ENCODE results near the gene DPP10.

DPP10 gene

DNA sequence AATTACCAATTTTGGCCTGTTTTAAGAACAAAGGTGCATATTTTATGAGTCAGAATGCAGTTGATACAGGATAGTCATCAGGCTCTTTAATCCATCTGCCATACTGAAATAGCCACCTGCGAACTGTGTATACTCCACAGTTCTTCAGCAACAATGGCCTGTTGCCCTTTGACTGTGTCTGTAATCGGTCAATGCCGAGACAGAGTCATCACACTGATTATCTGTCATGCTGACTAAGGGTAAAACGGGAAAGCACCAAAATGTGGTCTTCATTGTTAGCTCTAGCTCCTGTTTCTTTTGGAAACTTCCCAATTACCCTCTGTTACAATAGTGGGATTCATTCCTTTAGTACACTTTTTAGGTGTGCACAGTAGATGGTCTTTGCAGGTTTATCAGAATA, 871.7 kb downstream of the DPP10 start:
- H3K27me3 Mint-ChIP-seq: no peaks in the 10 kb centered on the region
- no peak overlapping the region for H3K27ac Mint-ChIP-seq
- H3K4me3 Mint-ChIP-seq: no peak overlapping the region
- no peak for DNase-seq
- CTCF ChIA-PET: no interaction called here
- H3K9me3 Mint-ChIP-seq: no peaks in the 10 kb centered on the region
- H3K36me3 Mint-ChIP-seq: no peaks in the 10 kb centered on the region
- no peaks in the 10 kb centered on the region for H3K4me1 Mint-ChIP-seq

DNA sequence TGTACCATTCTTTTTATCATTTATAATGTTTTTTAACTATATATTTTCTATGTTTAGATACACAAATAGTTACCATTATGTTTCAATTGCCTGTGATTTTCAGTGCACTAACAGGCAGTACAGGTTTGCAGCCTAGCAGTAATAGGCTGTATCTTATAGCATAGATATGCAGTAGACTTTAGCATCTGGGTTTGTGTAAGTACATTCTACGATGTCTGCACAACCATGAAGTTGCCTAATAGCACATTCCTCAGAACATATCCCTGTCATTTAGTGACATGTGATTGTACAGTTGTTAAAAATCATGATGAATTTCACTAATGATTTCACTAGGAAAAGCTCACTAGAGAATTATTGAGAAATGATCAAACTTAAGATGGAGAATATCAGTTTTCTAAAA, 884.6 kb downstream of the DPP10 start:
- Mint-ChIP-seq H3K27ac (no peak overlapping the region), H3K4me1 (no peaks in the 10 kb centered on the region), H3K4me3 (no peak overlapping the region), H3K9me3 (peaks cover 14% of the 10 kb centered on the region), H3K36me3 (no peaks in the 10 kb centered on the region), H3K27me3 (no peaks in the 10 kb centered on the region)
- CTCF ChIA-PET: no interaction called here
- no peak for DNase-seq

GRCh38 chr2:115359550-115359949, 917.1 kb downstream of the DPP10 start:
- no peaks in the 10 kb centered on the region for H3K36me3 Mint-ChIP-seq
- H3K4me1 Mint-ChIP-seq: no peaks in the 10 kb centered on the region
- H3K4me3 Mint-ChIP-seq: no peak overlapping the region
- H3K27me3 Mint-ChIP-seq: no peaks in the 10 kb centered on the region
- CTCF ChIA-PET: no interaction called here
- no peak for DNase-seq
- H3K9me3 Mint-ChIP-seq: peaks cover 43% of the 10 kb centered on the region
- H3K27ac Mint-ChIP-seq: no peak overlapping the region

DNA sequence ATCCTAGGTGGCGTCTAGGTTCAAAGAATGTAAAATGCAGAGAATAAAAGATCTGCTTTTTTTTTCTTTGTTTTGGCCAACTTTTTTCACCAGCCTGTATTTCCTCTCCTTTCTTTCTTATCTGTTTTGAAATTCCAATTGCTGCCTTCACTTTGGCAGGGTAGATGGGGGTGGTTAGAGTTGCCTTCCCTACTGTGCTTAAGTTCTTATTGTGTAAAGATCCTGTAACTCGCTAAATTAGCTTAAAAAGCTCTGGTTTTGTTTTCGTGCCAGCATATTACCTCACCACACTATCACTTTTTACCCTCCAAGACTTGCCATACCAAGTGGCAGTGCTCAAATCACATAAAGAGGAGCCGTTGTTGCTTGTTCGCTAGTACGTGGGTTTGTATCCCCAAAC, 921.7 kb downstream of the DPP10 start:
- no peaks in the 10 kb centered on the region for H3K4me1 Mint-ChIP-seq
- no peak for DNase-seq
- peaks cover 23% of the 10 kb centered on the region for H3K9me3 Mint-ChIP-seq
- H3K27ac Mint-ChIP-seq: no peak overlapping the region
- CTCF ChIA-PET: no interaction called here
- H3K36me3 Mint-ChIP-seq: no peaks in the 10 kb centered on the region
- H3K27me3 Mint-ChIP-seq: no peaks in the 10 kb centered on the region
- H3K4me3 Mint-ChIP-seq: no peak overlapping the region

GRCh38 chr2:115369400-115369799, 927.0 kb downstream of the DPP10 start:
- Mint-ChIP-seq H3K36me3 (no peaks in the 10 kb centered on the region), H3K9me3 (peaks cover 26% of the 10 kb centered on the region), H3K4me3 (no peak overlapping the region), H3K27me3 (no peaks in the 10 kb centered on the region), H3K4me1 (no peaks in the 10 kb centered on the region), H3K27ac (no peak overlapping the region)
- CTCF ChIA-PET: no interaction called here
- DNase-seq: no peak

DNA sequence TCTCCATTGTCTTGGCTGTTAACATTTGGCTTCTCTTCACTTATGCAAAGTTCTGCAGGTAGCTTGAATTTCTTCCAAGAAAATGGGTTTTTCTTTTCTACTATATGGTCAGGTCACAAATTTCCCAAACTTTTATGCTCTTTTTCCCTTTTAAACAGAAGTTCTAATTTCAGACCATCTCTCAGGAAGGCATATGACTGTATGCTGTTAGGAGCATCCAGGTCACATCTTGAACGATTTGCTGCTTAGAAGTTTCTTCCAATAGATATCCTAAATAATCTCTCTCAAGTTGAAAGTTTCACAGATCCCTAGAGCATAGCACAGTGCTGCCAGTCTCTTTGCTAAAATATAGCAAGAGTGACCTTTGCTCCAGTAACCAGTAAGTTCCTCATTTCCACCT, 932.5 kb downstream of the DPP10 start:
- Mint-ChIP-seq H3K4me3 (no peak overlapping the region), H3K9me3 (peaks cover 33% of the 10 kb centered on the region), H3K4me1 (no peaks in the 10 kb centered on the region), H3K36me3 (no peaks in the 10 kb centered on the region), H3K27me3 (no peaks in the 10 kb centered on the region), H3K27ac (no peak overlapping the region)
- DNase-seq: no peak
- CTCF ChIA-PET: no interaction called here

GRCh38 chr2:115384399-115384798, 942.0 kb downstream of the DPP10 start:
- no peaks in the 10 kb centered on the region for H3K36me3 Mint-ChIP-seq
- peaks cover 24% of the 10 kb centered on the region for H3K9me3 Mint-ChIP-seq
- DNase-seq: no peak
- no peak overlapping the region for H3K4me3 Mint-ChIP-seq
- H3K27ac Mint-ChIP-seq: no peak overlapping the region
- CTCF ChIA-PET: no interaction called here
- no peaks in the 10 kb centered on the region for H3K27me3 Mint-ChIP-seq
- H3K4me1 Mint-ChIP-seq: no peaks in the 10 kb centered on the region

DNA sequence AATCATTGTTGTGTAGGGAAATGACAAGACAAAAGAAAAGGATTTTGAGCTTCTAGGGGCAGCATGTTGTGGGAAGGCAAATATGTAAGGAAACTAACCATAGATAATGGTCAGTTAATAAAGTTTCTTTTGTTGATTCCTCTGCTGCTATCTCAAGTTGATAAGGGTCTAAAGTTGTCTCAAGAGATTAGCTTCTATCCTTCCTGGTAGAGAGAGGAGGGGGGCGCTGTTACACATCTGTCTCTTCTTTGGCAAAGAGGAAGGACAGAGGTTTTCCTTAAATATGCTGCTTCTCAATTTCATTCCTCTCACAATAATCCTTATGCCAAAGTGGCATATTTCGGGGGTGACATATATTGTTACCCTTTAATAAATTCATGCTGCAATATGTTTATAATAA, 944.0 kb downstream of the DPP10 start:
- Mint-ChIP-seq H3K4me3 (no peak overlapping the region), H3K27ac (no peak overlapping the region), H3K9me3 (peaks cover 14% of the 10 kb centered on the region), H3K27me3 (no peaks in the 10 kb centered on the region), H3K4me1 (no peaks in the 10 kb centered on the region), H3K36me3 (no peaks in the 10 kb centered on the region)
- CTCF ChIA-PET: no interaction called here
- DNase-seq: no peak

DNA sequence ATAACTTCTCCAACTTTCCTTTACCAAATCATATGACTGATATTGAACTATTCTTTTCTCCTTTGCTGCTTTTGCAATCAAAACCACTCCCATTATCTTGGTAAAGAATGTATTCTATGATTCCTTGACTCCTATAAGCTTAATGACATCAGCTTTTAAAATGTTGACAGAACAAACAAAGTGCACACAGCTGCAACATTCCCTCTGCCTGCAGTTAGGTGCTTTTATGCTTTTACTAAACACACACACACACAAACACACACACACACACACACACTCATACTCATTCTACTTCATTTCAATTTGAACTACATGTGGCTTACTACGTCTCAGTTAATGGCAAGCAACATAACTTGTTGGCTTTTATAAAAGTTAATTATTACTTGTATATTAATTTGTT, 946.6 kb downstream of the DPP10 start:
- H3K27me3 Mint-ChIP-seq: no peaks in the 10 kb centered on the region
- CTCF ChIA-PET: no interaction called here
- DNase-seq: no peak
- no peak overlapping the region for H3K27ac Mint-ChIP-seq
- peaks cover 10% of the 10 kb centered on the region for H3K9me3 Mint-ChIP-seq
- H3K4me1 Mint-ChIP-seq: no peaks in the 10 kb centered on the region
- H3K4me3 Mint-ChIP-seq: no peak overlapping the region
- H3K36me3 Mint-ChIP-seq: no peaks in the 10 kb centered on the region

DNA sequence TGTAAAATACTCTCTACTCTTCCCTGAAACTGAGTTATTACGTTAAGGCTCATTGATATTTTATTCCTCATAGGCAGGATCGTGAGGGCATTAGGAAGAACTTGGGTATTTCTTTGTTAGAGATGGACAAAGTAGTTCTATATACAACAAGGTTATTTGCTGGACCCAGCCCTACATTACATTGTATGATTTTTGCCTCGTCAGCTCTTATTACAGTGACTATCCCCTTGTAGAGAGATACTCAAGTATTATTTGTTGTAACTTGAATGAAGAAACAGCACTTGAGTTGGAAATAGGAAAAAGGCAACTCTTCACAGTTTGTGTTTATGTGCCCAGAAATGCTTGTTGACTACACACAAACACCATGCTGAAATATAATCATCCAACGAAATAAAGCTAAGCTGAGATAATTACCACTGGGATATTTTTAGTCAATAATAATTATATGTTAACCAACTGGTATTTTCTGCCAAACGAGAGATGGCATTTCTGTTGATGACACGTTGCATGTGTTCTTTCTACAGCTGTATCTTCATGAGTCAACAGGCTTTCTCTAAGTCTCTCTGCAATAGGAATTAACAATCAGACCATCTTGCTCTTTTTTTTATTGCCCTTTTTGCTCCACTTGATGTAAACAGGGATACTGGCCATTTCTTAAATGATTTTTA, 947.6 kb downstream of the DPP10 start:
- Mint-ChIP-seq H3K4me1 (no peaks in the 10 kb centered on the region), H3K9me3 (peaks cover 4% of the 10 kb centered on the region), H3K4me3 (no peak overlapping the region), H3K27me3 (no peaks in the 10 kb centered on the region), H3K27ac (no peak overlapping the region), H3K36me3 (no peaks in the 10 kb centered on the region)
- CTCF ChIA-PET: no interaction called here
- DNase-seq: no peak

- Mint-ChIP-seq H3K36me3 (no peaks in the 10 kb centered on the region), H3K4me1 (no peaks in the 10 kb centered on the region), H3K9me3 (peaks cover 4% of the 10 kb centered on the region), H3K27me3 (no peaks in the 10 kb centered on the region), H3K27ac (no peak overlapping the region), H3K4me3 (no peak overlapping the region)
- CTCF ChIA-PET: no interaction called here
- DNase-seq: no peak
Observed at GRCh38 chr2:115396579-115396978, 954.1 kb downstream of the DPP10 start.

DNA sequence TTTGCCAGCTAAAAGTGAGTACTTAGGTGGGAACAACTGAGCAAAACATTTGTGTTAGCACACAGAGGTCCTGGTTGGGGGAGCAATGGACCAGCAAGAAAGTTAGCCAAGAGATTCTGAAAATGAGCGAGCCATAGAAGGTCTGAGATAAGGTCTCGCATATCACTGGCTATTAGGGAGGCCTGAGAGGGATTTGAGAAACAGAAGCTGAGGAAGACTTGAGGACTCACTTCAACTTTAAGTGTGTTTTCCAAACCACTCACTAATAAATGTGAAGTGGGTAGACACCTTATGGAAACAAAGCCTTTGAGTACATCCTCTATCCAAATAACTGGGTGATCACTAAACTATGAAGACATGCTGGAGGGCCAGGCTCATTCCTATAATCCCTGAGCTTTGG, 958.5 kb downstream of the DPP10 start:
- Mint-ChIP-seq H3K4me1 (no peaks in the 10 kb centered on the region), H3K27me3 (no peaks in the 10 kb centered on the region), H3K9me3 (peaks cover 5% of the 10 kb centered on the region), H3K27ac (no peak overlapping the region), H3K4me3 (no peak overlapping the region), H3K36me3 (no peaks in the 10 kb centered on the region)
- DNase-seq: no peak
- CTCF ChIA-PET: no interaction called here

GRCh38 chr2:115412501-115412900, 970.1 kb downstream of the DPP10 start:
- no peak overlapping the region for H3K27ac Mint-ChIP-seq
- CTCF ChIA-PET: no interaction called here
- DNase-seq: no peak
- no peaks in the 10 kb centered on the region for H3K27me3 Mint-ChIP-seq
- H3K4me3 Mint-ChIP-seq: no peak overlapping the region
- H3K36me3 Mint-ChIP-seq: no peaks in the 10 kb centered on the region
- H3K4me1 Mint-ChIP-seq: no peaks in the 10 kb centered on the region
- H3K9me3 Mint-ChIP-seq: peaks cover 14% of the 10 kb centered on the region

- no peaks in the 10 kb centered on the region for H3K36me3 Mint-ChIP-seq
- H3K4me3 Mint-ChIP-seq: no peak overlapping the region
- no peak for DNase-seq
- no peak overlapping the region for H3K27ac Mint-ChIP-seq
- H3K27me3 Mint-ChIP-seq: no peaks in the 10 kb centered on the region
- CTCF ChIA-PET: no interaction called here
- H3K9me3 Mint-ChIP-seq: peaks cover 15% of the 10 kb centered on the region
- H3K4me1 Mint-ChIP-seq: no peaks in the 10 kb centered on the region
Observed at GRCh38 chr2:115413791-115414190, 971.4 kb downstream of the DPP10 start.

- Mint-ChIP-seq H3K4me3 (no peak overlapping the region), H3K27ac (no peak overlapping the region), H3K4me1 (no peaks in the 10 kb centered on the region), H3K27me3 (no peaks in the 10 kb centered on the region), H3K9me3 (peaks cover 18% of the 10 kb centered on the region), H3K36me3 (no peaks in the 10 kb centered on the region)
- DNase-seq: no peak
- CTCF ChIA-PET: no interaction called here
Observed at GRCh38 chr2:115414466-115414865, 972.0 kb downstream of the DPP10 start.

- Mint-ChIP-seq H3K36me3 (no peaks in the 10 kb centered on the region), H3K9me3 (peaks cover 13% of the 10 kb centered on the region), H3K4me1 (no peaks in the 10 kb centered on the region), H3K27ac (no peak overlapping the region), H3K27me3 (no peaks in the 10 kb centered on the region), H3K4me3 (no peak overlapping the region)
- CTCF ChIA-PET: no interaction called here
- no peak for DNase-seq
Observed at GRCh38 chr2:115422004-115422634, 979.7 kb downstream of the DPP10 start.

Data from activated naive CD4-positive, alpha-beta T cell treated with anti-CD3 and anti-CD28 coated beads, Interleukin-2, amount 10 ng/mL, durations not matched to agents 7 days and 5 days (primary cell).